HFFc6 (cell line): ENCODE measurements around the gene LATS2. TPM values are rescaled to one million over a fixed set of nuclear protein-coding genes. Genes with fewer than 3 reads are reported as not detected.
"Not testable (repeated sequence)": the region's sequence is repeated elsewhere in the genome, so short reads cannot be mapped to it uniquely, and the experiment has no call there.

ENCODE experiments used
- DNase-seq: peaks from one replicate; pipeline ENCODE4 v3.0.0-alpha.2; 2018
- H3K27ac Mint-ChIP-seq: 2 replicates; pipeline ENCODE4 v1.8.0; 2020; ENCODE audit warnings: mild to moderate bottlenecking, mixed read lengths
- H3K27me3 Mint-ChIP-seq: 2 replicates; pipeline ENCODE4 v1.8.0; 2021; ENCODE audit warnings: mild to moderate bottlenecking, moderate library complexity, mixed read lengths; ENCODE audit not compliant: insufficient read depth
- H3K36me3 Mint-ChIP-seq: 2 replicates; pipeline ENCODE4 v1.8.0; 2021; ENCODE audit warnings: low read depth, mixed read lengths
- H3K4me1 Mint-ChIP-seq: 2 replicates; pipeline ENCODE4 v1.8.0; 2020; ENCODE audit warnings: low read depth, mixed read lengths
- H3K4me3 Mint-ChIP-seq: 2 replicates; pipeline ENCODE4 v1.8.0; 2020; ENCODE audit warnings: mild to moderate bottlenecking, moderate library complexity, mixed read lengths
- H3K9me3 Mint-ChIP-seq: 2 replicates; pipeline ENCODE4 v1.8.0; 2020; ENCODE audit warnings: mild to moderate bottlenecking, mixed read lengths
- CTCF ChIP-seq: fragments of 200-600 bp; sonication (generic); IDR thresholded peaks from 2 replicates; pipeline ENCODE4 v1.5.0; 2021; ENCODE audit warnings: antibody characterized with exemption, mild to moderate bottlenecking
- total RNA-seq, 6 experiments: library from RNA; stranded (reverse); fragmentation: NEBNext Ultra II Directional; extraction: Animal tissue kit (Norgen Biotek cat#: 25700); gene quantifications; 2 replicates in 1 of 6; 3 replicates in 5 of 6; pipeline ENCODE4 v1.2.3, GENCODE V29; 2021

Gene LATS2
- total RNA-seq, 6 experiments from 2014 or later: 43.5 to 54.8 (median 44.9) TPM

- Mint-ChIP-seq H3K27me3 (peaks cover 10% of the 10 kb centered on the region), H3K4me1 (peaks cover 17% of the 10 kb centered on the region), H3K36me3 (peaks cover 13% of the 10 kb centered on the region), H3K4me3 (peak overlapping the region; percentile 27; the same call in 1 of the 2 replicates), H3K27ac (peak overlapping the region; percentile 43), H3K9me3 (no peaks in the 10 kb centered on the region)
- DNase-seq: no peak
- no peak for TF ChIP-seq CTCF
These were observed 92.6 kb downstream of the LATS2 start for GRCh38 chr13:20968745-20969144.

GRCh38 chr13:20967340-20967739 is 94.0 kb downstream of the LATS2 start:
- no peak for TF ChIP-seq CTCF
- no peaks in the 10 kb centered on the region for H3K36me3 Mint-ChIP-seq
- peaks cover 17% of the 10 kb centered on the region for H3K4me1 Mint-ChIP-seq
- H3K9me3 Mint-ChIP-seq: no peaks in the 10 kb centered on the region
- peaks cover 10% of the 10 kb centered on the region for H3K27me3 Mint-ChIP-seq
- DNase-seq: no peak
- no peak overlapping the region for H3K4me3 Mint-ChIP-seq
- H3K27ac Mint-ChIP-seq: no peak overlapping the region

- no peaks in the 10 kb centered on the region for H3K9me3 Mint-ChIP-seq
- peaks cover 23% of the 10 kb centered on the region for H3K4me1 Mint-ChIP-seq
- H3K27ac Mint-ChIP-seq: no peak overlapping the region
- no peak for DNase-seq
- no peak overlapping the region for H3K4me3 Mint-ChIP-seq
- H3K36me3 Mint-ChIP-seq: no peaks in the 10 kb centered on the region
- TF ChIP-seq CTCF: no peak
- H3K27me3 Mint-ChIP-seq: peaks cover 8% of the 10 kb centered on the region
These were observed 96.5 kb downstream of the LATS2 start for GRCh38 chr13:20964904-20965303.

- not testable (repeated sequence) for DNase-seq, H3K9me3 Mint-ChIP-seq
These were observed 99.7 kb downstream of the LATS2 start for GRCh38 chr13:20961663-20962062.

GRCh38 chr13:20960663-20961309 is 100.6 kb downstream of the LATS2 start:
- TF ChIP-seq CTCF: no peak
- Mint-ChIP-seq H3K27me3 (peaks cover 10% of the 10 kb centered on the region), H3K36me3 (no peaks in the 10 kb centered on the region), H3K4me3 (no peak overlapping the region), H3K4me1 (0 out of 2 replicates have a peak, but pooled peaks cover 6% of the 10 kb centered on the region), H3K27ac (no peak overlapping the region), H3K9me3 (no peaks in the 10 kb centered on the region)
- no peak for DNase-seq

More at GRCh38 chr13:20961663-20962062, 99.7 kb downstream of the LATS2 start:
- H3K27me3 Mint-ChIP-seq, H3K4me3 Mint-ChIP-seq, H3K27ac Mint-ChIP-seq, H3K4me1 Mint-ChIP-seq, H3K36me3 Mint-ChIP-seq: not testable (repeated sequence)

- H3K4me3 Mint-ChIP-seq, H3K9me3 Mint-ChIP-seq, H3K4me1 Mint-ChIP-seq, H3K27ac Mint-ChIP-seq, DNase-seq, H3K36me3 Mint-ChIP-seq: not testable (repeated sequence)
- H3K27me3 Mint-ChIP-seq: peaks cover 11% of the 10 kb centered on the region
These were observed 104.3 kb downstream of the LATS2 start for GRCh38 chr13:20957049-20957620.
